T1000 (cell line): Measurements from ENCODE around the gene GPR42.
"Not testable (repeated sequence)": the region's sequence is repeated elsewhere in the genome, so short reads cannot be mapped to it uniquely, and the experiment has no call there.

Experiments
- DNase-seq: peaks from one replicate; lab custom pipeline; 2025; ENCODE audit warnings: mixed read lengths; lab: John Stamatoyannopoulos, UW

GPR42 gene

DNA sequence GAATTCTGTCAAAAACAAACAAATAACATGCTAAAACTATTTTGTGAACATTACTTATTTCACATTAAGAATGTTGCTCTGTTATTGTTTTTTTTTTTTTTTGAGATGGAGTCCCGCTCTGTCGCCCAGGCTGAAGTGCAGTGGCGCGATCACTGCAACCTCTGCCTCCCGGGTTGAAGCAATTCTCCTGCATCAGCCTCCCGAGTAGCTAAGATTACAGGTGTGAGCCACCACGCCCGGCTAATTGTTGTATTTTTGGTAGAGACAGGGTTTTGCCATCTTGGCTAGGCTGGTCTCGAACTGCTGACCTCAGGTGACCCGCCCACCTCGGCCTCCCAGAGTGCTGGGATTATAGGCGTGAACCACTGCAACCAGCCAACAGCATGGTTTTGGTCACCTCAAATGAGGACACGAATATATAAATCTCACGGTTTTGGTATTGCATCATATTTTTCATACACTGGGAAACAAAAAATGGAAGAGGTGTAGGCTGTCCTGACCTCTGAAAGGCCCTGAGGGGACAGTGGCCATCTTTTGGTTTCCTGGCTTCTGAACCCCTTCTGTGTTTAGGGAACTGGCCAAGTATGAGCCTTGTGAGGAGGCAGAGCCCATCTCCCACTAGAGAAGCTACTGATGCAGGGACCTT, 25.5 kb downstream of the GPR42 start:
- DNase-seq, result no peak

DNA sequence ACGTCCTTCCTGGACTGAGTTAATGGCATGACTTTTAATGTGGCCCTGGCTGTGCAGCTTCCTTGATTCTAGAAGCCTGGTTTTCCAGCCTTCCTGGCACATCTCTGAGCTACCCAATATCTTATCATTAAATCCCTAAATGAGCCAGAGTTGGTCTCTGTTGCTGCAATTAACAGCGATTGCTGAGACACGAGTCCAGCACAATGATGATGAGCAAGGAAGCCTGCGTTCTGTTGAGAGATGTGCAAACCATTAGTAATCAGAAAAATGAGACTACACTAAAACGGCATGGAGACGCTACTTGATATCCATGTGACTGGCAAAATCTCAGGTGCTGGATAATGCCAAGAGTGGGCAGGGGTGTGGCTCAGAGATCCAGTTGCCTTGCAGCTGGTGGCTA, 26.2 kb downstream of the GPR42 start:
- no peak for DNase-seq

DNA sequence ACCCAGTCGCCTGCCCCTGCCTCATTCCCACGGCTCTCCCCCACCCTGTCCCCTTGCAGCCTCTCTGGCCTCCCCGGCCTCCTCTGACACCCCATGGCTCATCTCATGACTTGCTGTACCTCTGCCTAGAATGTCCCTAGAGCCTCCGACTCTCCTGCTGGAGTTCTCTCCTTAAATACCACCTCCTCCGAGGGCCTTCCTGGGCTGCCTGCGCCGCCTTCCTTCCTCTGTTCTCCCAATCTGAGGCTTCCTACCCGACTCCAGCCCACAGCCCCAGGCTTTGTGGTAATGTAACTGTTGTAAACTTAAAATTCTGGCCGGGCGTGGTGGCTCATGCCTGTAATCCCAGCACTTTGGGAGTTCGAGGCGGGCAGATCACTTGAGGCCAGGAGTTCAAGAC, 27.7 kb downstream of the GPR42 start:
- no peak for DNase-seq

DNA sequence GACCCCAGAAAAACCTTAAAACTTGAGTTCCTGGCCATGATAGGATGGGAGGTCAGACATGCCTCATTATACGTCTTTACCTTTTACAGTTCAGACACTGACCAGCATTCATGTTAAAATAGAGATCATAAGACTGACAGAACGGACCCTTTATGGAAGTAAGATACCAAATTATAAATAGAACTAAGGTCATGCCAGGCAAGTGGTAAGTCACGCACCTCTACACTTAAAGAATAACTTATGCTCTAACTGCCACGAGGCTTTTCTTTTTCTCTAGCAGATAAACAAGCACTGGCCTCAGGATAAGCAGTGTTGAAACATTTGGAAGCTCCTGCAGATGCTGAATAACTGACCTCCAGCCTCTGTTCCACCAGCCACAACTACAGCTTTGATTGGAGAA, 28.4 kb downstream of the GPR42 start:
- DNase-seq, result no peak

DNA sequence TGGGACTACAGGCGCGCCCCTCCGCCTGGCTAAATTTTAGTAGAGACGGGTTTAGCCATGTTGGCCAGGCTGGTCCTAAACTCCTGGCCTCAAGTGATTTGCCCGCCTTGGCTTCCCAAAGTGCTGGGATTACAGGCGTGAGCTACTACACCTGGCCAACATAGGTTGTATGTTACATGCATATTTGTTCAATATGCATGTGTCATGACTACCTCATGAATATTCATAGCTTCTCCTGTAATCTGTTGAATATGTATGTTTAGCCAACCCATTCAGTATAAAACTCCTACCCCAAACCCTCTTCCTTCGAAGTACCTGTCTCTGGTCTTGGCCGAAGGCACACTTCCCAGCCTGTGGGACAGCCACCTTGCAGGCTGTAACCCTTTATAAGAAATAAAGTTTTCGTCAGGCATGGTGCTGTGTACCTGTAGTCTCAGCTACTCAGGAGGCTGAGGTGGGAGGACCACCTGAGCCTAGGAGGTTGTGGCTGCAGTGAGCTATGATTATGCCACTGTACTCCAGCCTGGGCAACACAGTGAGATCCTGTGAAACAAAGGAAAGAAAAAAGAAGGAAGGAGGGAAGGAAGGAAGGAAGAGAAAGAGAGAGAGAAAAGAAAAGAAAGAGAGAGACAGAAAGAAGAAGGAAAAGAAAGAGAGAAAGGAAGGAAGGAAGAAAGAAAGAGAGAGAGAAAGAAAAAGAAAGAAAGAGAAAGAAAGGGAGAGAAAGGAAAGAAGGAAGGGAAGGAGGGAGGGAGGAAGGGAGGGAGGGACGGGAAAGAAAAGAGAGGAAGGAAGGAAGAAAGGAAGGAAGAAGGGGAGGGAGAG, 29.3 kb downstream of the GPR42 start:
- no peak for DNase-seq

DNA sequence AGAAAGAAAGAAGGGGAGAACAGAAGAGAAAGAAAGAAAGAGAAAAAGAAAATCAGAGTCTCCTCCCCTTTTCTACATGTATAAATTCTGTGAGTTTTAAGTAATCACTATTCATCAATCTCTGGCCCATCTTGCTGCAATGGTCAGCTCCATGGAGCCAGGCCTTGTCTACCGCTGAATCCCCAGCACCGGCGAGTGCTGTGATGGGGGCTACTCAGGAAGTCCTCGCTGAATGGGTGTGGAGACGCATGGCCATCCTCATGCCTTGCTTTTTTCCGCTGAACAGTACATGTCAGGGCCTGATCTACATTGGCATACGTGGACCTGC, 29.9 kb downstream of the GPR42 start:
- no peak for DNase-seq

DNA sequence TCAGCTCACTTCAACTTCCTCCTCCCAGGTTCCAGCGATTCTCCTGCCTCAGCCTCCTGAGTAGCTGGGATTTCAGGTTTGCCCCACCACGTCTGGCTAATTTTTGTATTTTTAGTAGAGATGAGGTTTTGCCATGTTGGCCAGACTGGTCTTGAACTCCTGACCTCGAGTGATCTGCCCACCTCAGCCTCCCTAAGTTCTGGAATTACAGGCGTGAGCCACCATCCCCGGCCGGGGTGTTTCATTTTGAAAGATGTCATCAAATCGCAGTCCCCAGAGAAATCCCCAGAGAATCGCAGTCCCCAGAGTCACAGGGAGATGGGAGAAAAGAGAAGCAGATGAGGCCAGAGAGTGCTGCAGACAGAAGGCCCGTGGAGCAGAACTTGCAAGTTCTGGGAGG, 30.5 kb downstream of the GPR42 start:
- DNase-seq, result not testable (repeated sequence)

DNA sequence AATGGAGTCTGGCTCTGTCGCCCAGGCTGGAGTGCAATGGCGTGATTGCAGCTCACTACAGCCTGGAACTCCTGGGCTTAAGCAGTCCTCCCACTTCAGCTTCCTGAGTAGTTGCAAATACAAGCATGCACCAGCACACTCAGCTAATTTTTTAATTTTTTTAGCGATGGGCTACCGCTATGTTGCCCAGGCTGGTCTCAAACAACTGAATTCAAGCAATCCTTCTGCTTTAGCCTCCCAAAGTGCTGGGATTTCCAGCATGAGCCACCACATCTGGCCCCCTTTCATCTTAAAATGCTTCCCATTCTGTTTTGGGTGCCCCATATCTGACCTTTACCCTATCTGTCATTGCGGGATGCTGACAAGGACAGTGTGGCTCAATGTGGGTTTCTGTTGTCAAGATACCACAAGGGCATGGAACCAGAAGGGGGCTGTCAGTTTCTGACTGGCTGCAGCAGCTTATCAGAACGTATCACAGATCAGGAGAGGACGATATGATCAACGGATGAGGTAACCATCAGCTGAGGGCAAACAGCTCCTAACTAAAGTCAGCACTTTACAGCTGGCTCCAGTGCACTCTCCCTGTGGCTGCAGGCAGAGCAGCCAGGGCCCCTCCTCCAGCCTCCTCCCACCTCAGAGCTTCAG, 32.4 kb downstream of the GPR42 start:
- no peak for DNase-seq

DNA sequence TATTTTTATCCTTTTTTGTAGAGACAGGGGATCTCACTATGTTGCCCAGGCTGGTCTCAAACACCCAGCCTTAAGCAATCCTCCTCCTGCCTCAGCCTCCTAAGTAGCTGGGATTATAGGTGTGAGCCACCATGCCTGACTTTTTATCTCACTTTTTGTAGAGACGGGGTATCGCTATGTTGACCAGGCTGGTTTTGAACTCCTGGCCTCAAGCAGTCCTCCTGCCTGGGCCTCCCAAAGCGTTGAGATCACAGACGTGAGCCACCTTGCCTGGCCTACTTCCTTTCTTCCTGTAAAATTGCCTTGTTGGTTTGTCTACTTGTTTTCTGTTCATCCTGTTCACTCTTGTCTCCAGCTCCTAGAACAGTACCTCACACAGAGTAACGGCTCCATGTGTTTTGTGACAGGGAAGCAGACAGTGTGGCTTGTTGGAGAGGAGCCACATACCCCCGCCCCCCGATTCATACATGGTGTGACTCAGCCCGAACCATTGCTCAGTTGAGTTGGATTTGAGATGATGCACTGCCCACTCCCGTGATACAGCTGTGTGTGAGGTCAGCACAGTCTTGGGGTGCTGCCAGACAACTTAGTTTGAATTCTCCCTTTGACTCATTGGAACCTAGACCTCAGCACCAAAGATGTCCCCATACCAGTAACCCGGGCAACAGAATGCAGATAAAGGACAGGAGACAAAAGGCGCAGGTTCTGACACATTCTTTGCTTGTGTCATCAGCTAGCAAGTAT, 34.2 kb downstream of the GPR42 start:
- DNase-seq, result no peak

DNA sequence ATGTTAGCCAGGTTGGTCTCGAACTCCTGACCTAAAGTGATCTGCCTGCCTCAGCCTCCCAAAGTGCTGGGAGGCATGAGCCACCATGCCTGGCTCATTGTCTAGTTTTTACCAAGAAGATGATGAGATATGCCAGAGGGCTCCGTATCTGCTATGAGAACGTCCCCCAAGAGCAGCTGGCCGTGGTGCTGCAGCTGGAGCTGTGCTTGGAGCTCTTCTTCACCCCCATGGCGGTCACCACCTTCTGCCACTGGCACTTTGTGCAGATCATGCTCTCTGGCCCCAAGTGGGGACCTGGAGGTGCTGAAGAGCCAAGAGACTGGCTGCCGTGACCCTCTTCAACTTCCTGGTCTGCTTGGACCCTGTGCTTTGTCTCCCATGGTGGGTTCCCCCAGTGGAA, 36.8 kb downstream of the GPR42 start:
- no peak for DNase-seq

DNA sequence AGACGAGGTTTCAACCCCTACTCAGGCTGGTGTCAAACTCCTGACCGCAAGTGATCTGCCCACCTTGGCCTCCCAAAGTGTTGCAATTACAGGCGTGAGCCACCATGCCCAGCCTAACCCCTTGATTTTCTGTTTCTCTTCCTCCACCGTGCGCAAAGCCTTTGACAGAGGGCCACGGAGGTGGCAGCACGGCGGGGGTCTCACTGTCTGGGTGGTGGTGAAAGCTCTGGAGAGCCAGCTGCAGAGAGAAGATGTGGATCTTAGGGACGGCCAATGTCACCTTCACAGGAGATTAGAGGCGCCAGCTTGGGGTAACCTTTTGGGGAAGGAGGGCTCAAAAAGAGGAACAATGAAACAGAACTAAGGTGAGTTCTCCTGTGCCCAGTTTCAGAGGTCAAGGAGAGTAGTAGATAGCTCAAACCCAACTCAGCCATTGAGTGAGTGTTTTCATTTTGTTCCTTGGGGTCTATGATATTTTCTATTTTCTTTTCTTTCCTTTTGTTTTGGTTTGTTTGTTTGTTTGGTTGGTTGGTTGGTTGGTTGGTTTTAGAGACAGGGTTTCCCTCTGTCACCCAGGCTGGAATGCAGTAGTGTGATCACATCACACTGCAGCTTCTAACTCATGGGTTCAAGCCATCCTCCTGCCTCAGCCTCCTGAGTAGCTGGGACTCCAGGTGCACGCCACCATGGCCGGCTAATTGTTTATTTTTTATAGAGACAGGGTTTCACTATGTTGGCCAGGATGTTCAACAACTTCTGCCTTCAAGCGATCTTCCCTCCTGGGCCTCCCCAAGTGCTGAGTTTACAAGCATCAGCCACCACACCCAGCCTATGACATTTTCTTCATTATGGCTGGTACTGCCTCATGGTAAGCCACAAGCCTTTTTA, 37.7 kb downstream of the GPR42 start:
- DNase-seq, result no peak

DNA sequence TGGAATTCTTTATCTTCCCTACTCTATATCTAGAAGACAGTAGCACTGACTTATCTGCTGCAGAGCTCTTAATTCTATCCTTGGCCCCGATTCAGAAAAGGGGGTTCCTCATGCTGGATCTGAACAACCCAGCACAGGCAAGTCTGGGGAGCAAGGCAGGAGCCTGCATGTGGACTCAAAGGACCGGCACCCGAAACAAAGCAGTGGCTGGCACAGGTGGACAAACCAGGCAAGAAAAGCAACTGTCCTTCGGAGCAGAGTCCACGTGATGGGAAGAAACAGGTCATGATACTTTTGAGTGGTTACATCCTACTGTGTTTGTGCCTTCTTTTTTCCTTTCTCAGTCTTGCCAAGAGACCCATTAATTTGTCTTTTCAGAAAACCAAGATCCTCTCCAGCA, 38.3 kb downstream of the GPR42 start:
- no peak for DNase-seq

DNA sequence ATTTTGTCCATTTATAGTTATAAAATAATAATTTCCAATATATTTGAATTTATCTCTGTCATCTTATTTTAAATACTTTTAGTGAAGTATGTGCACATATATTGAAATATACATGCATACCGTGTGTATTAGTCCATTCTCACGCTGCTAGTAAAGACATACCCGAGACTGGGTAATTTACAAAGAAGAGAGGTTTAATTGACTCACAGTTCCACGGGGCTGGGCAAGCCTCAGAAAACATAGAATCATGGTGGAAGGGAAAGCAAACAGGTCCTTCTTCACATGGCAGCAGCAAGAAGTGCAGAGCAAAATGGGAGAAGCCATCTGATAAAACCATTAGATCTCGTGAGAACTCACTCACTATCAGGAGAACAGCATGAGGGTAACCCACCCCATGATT, 39.6 kb downstream of the GPR42 start:
- DNase-seq, result no peak

DNA sequence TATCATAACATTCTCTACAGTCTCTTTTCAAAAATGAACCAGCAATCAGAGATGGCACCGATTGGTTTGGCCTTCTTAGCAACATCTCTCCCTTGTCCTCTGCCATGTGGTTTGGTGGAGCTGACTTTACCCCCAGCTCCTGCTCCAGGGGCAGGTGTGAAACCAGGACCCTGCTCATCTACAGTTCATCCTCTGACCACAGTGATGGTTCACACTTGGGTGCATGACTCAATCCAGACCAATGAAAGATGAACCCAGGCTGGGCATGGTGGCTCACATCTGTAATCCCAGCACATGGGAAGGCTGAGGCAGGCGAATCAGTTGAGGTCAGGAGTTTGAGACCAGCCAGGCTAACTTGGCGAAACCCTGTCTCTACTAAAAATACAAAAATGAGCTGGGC, 43.6 kb downstream of the GPR42 start:
- DNase-seq, result no peak

DNA sequence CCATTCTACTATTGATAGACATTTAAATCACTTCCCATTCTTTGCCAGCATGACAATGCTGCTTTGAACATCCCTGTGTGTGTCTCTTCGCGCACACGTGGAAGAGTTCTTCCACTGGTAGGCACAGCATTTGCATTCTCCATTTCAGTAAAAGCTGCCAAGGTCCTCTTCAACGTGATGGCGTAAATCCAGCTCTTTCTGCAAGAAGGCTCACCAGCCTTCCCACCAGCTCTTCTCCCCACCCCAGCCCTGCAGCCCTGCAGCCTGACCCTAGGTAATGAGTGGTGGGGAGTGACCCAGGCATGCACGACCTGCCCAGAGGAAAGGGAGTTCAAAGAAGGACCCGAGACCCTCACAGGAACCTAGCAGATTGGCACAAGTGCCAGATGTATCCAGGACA, 45.5 kb downstream of the GPR42 start:
- no peak for DNase-seq

DNA sequence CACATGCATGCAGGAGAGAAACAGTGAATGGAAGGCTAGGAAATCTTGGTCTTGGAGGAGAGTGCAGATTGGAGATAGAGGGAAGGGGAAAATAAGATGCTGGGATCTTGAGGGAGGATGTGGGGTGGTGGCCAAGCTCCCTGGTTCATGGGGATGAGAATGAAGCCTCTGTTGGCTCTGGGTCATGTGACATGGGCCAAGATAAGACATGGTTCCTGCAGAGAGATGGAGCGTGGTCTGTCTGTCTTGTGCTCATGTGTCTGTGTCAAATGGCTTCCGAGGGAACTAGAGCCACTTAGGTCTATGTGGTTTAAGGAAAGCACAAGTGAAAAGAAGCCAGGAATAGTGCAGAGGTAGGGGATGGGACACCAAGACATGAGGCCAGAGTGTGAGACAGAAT, 46.4 kb downstream of the GPR42 start:
- DNase-seq, result no peak

DNA sequence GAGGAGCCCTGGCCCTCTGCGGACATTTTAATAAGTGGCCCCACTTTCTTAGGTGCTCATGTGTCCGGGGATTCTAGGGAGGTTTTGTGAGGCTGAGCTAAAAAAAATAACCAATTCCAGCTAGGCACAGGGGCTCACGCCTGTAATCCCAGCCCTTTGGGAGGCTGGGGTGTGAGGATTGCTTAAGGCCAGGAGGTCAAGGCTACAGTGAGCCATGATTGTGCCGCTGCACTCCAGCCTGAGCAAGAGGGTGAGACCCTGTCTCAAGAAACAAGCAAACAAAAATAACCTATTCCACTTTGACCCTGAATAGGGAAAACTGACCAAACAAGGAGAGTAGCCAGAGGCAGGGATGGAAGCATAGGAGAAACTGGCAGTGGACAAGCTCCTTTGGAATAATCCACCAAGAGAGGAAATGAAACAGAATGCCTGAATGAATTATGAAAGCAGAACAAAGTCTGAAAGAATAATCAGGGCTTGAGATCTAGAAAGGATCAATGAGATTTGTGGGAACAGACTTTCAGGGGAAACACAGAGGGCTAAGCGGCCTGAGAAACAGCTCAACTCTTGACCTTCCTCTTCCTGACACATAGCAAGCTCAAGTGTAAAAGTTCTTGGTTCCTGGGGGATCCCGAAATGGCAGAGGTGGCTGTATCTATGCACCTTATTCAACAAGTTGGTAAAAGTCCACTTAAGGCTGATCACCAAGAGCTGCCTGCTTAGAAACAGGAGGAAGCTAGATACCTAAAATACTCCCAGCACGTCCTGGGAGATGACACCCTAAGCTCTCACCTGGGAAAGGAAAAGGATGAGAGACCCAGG, 47.1 kb downstream of the GPR42 start:
- DNase-seq, result no peak

DNA sequence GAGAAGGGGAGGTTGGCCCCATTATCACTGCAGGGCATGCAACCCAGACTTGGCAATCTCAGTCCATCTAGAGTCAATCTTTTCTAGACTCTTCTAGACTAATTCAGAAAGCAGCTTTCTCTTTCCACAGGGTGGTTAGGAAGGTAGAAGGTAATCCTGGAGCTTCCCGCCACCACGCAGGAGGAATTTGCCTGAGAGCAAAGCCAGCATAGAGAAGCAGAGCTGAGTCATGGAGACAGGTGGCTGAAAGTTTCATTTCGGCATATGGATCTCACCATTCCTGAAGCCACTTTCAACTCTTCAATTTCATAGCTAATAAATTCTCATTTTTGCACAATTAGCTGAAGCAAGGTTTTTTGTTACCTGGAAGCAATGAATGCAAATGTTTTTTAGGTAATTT, 48.2 kb downstream of the GPR42 start:
- DNase-seq, result no peak

DNA sequence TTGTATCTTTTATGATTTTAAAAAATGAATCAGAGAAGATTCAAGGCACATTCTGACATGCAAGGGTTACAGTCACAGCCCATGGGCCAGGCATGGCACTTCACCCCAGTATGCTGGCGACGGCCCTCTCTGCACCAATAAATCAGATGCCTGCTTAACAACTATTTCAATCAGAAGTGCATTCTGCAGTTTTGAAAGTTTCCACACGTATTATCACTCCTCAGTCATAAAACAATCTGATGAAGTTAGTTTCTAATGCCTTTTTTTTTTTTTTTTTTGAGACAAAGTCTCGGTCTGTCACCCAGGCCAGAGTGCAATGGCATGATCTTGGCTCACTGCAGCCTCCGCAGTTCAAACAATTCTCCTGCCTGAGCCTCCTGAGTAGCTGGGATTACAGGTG, 48.9 kb downstream of the GPR42 start:
- DNase-seq, result no peak

DNA sequence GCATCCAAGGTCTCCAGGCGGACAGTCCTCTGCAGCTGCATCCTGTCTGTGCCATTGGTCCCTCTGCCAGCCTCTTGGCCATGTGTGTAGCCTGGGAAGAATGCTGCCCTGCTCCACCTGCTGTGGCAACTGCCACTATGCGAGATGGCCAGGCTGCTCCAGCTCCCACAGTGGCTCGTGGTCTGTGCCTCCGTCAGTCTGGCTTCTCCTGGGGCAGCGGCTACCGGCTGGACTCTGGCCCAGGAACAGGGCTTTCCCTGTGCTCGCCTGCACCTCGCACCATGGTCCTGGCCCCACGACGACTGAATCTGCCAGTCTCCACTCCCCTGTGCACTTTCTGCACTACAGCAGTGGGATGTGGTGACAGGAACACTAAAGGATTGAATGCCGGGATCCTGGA, 50.5 kb downstream of the GPR42 start:
- DNase-seq, result no peak
